HT-29 (cell line): Measurements from ENCODE around the gene BPIFB2. TPM values are rescaled to one million over a fixed set of nuclear protein-coding genes. Genes with fewer than 3 reads are reported as not detected.
A peak's percentile ranks its signal among the peaks of the same experiment; 100 is the strongest.

Experiments
- DNase-seq: peaks from one replicate; pipeline ENCODE4 v3.0.0-alpha.2; 2015; ENCODE audit warnings: low spot score
- total RNA-seq: library from RNA; depleted of rRNA; stranded (reverse); fragments of >200 nt; shearing (Covaris generic); gene quantifications from 2 replicates; pipeline ENCODE4 v1.2.3, GENCODE V29; 2014

Gene BPIFB2
- total RNA-seq, 1 experiment from 2014 or later = not detected

GRCh38 chr20:32984196-32984595 lies 23.3 kb upstream of the BPIFB2 start:
- no peak for DNase-seq

GRCh38 chr20:32984631-32985354 lies 22.7 kb upstream of the BPIFB2 start:
- DNase-seq = no peak

- DNase-seq = no peak
Observed at GRCh38 chr20:32985596-32985995, 21.9 kb upstream of the BPIFB2 start.

- DNase-seq = no peak
Observed at GRCh38 chr20:32986331-32986966, 21.1 kb upstream of the BPIFB2 start.

GRCh38 chr20:32987044-32987825 lies 20.3 kb upstream of the BPIFB2 start:
- no peak for DNase-seq

GRCh38 chr20:32988008-32988407 lies 19.5 kb upstream of the BPIFB2 start:
- DNase-seq = no peak

- DNase-seq = no peak
Observed at GRCh38 chr20:32989507-32990283, 17.8 kb upstream of the BPIFB2 start.

GRCh38 chr20:32990426-32990825 lies 17.1 kb upstream of the BPIFB2 start:
- no peak for DNase-seq

- DNase-seq = no peak
Observed at GRCh38 chr20:32991383-32991782, 16.1 kb upstream of the BPIFB2 start.

GRCh38 chr20:32991792-32992641 lies 15.5 kb upstream of the BPIFB2 start:
- DNase-seq = no peak

GRCh38 chr20:32993496-32994050 lies 13.9 kb upstream of the BPIFB2 start:
- no peak for DNase-seq

GRCh38 chr20:32995802-32996201 lies 11.7 kb upstream of the BPIFB2 start:
- DNase-seq = peak; percentile 18

- no peak for DNase-seq
Observed at GRCh38 chr20:32997431-32997830, 10.1 kb upstream of the BPIFB2 start.

- DNase-seq = no peak
Observed at GRCh38 chr20:32999603-33000250, 7.8 kb upstream of the BPIFB2 start.

- no peak for DNase-seq
Observed at GRCh38 chr20:33000802-33001466, 6.6 kb upstream of the BPIFB2 start.

- DNase-seq = no peak
Observed at GRCh38 chr20:33002087-33002808, 5.3 kb upstream of the BPIFB2 start.

GRCh38 chr20:33004141-33004751 lies 3.3 kb upstream of the BPIFB2 start, which contains the start of gene SUN5:
SUN5 (minus strand) TSS chr20:33004433; CDS start chr20:33004340, 93 bp downstream.
- no peak for DNase-seq

GRCh38 chr20:33005132-33005566 lies 2.4 kb upstream of the BPIFB2 start:
- peak; percentile 56 for DNase-seq
